Caco-2 (cell line): Measurements from ENCODE around the gene ADGRG3. TPM values are rescaled to one million over a fixed set of nuclear protein-coding genes. Genes with fewer than 3 reads are reported as not detected.

ENCODE experiments used
- BruUV-seq: library from RNA; stranded (reverse); fragments of 400-500 nt; replicated peaks from 2 replicates; lab custom pipeline; 2021; lab: Mats Ljungman, UMichigan
- CTCF ChIA-PET: fragments of 300-600 bp; sonication (Branson Sonifier 250); formaldehyde crosslinking; loops from one replicate; lab custom pipeline; 2022; ENCODE audit warnings: antibody characterized with exemption; lab: Charles Lee
- POLR2A ChIA-PET: fragments of 300-600 bp; sonication (Branson Sonifier 250); formaldehyde crosslinking; loops from one replicate; lab custom pipeline; 2022; ENCODE audit warnings: antibody characterized with exemption; lab: Charles Lee
- DNase-seq, 2 experiments: peaks; one replicate each; pipeline versions ENCODE4 v3.0.0 to v3.0.0-alpha.2; 2020 to 2022
- H3K27me3 ChIP-seq: replicated peaks from 2 replicates; pipeline ENCODE4 v1.6.0; 2011; ENCODE audit warnings: low read length; ENCODE audit not compliant: control insufficient read depth, insufficient read depth
- H3K36me3 ChIP-seq: 2 replicates; pipeline ENCODE4 v1.5.1; 2011; ENCODE audit warnings: low read length; ENCODE audit not compliant: control insufficient read depth, insufficient read depth
- H3K4me1 ChIP-seq: fragments of 250-450 bp; sonication (Bioruptor Pico); 2 replicates; pipeline ENCODE4 v1.5.1; 2020; ENCODE audit warnings: mild to moderate bottlenecking
- H3K4me3 ChIP-seq: 2 replicates; pipeline ENCODE4 v1.5.1; 2011; ENCODE audit warnings: low read depth, mild to moderate bottlenecking, control low read depth, low read length
- H3K9me3 ChIP-seq: fragments of 250-450 bp; sonication (Bioruptor Pico); 2 replicates; pipeline ENCODE4 v1.5.1; 2020; ENCODE audit warnings: mild to moderate bottlenecking, moderate library complexity
- H3K27ac Mint-ChIP-seq: one replicate; pipeline ENCODE4 v1.8.0; 2022; ENCODE audit warnings: mixed read lengths; ENCODE audit not compliant: unreplicated experiment
- H3K27me3 Mint-ChIP-seq: one replicate; pipeline ENCODE4 v1.8.0; 2022; ENCODE audit warnings: mixed read lengths; ENCODE audit not compliant: insufficient read depth, unreplicated experiment
- H3K36me3 Mint-ChIP-seq: one replicate; pipeline ENCODE4 v1.8.0; 2022; ENCODE audit warnings: mild to moderate bottlenecking, mixed read lengths; ENCODE audit not compliant: insufficient read depth, unreplicated experiment
- H3K4me1 Mint-ChIP-seq: one replicate; pipeline ENCODE4 v1.8.0; 2022; ENCODE audit warnings: low read depth, mixed read lengths; ENCODE audit not compliant: unreplicated experiment
- H3K4me3 Mint-ChIP-seq: one replicate; pipeline ENCODE4 v1.8.0; 2022; ENCODE audit warnings: mild to moderate bottlenecking, moderate library complexity, mixed read lengths; ENCODE audit not compliant: unreplicated experiment
- H3K9me3 Mint-ChIP-seq: one replicate; pipeline ENCODE4 v1.8.0; 2022; ENCODE audit warnings: mixed read lengths; ENCODE audit not compliant: unreplicated experiment
- intact Hi-C: fragments of 100-400 bp; cut with micrococcal nuclease; formaldehyde crosslinking; loops from one replicate; pipeline ENCODE4 v1.10.0; 2022; ENCODE audit not compliant: unreplicated experiment
- total RNA-seq: library from RNA; stranded (reverse); gene quantifications from 2 replicates; pipeline ENCODE4 v1.2.3, GENCODE V29; 2022
- TF ChIP-seq, protein P1 (sequence below), 2 experiments: fragments of 200-600 bp in 1 of 2; IDR thresholded peaks; 1 replicate in 1 of 2; 2 replicates in 1 of 2; pipeline versions ENCODE4 v1.5.1 to v1.8.0; 2011 to 2022; ENCODE audit warnings: antibody characterized with exemption in 1 of 2, control low read depth in 1 of 2, inconsistent platforms in 1 of 2, low read depth in 1 of 2, low read length in 1 of 2, mild to moderate bottlenecking in 1 of 2, moderate library complexity in 1 of 2; ENCODE audit not compliant: insufficient read depth in 1 of 2, severe bottlenecking in 1 of 2, unreplicated experiment in 1 of 2

ADGRG3 gene
- total RNA-seq, 1 experiment from 2014 or later = 0.25 TPM

GRCh38 chr16:57665541-57665940, 2.6 kb upstream of the ADGRG3 start:
- Mint-ChIP-seq H3K27me3 (no peaks in the 10 kb centered on the region), H3K36me3 (peaks cover 18% of the 10 kb centered on the region), H3K4me1 (no peaks in the 10 kb centered on the region), H3K9me3 (no peaks in the 10 kb centered on the region), H3K4me3 (no peak overlapping the region), H3K27ac (no peak overlapping the region)
- BruUV-seq = no TSS peak
- POLR2A ChIA-PET = no interaction called here
- CTCF ChIA-PET = no interaction called here
- Histone ChIP-seq H3K27me3 (no peaks in the 10 kb centered on the region), H3K4me1 (peaks cover 7% of the 10 kb centered on the region), H3K4me3 (no peak overlapping the region), H3K36me3 (peaks cover 9% of the 10 kb centered on the region), H3K9me3 (no peaks in the 10 kb centered on the region)
- intact Hi-C loops = loop anchor here (5.0 kb wide), 2 partner anchors 37 to 72 kb away; partner anchors contain the start of gene KATNB1
- TF ChIP-seq, protein P1, sequence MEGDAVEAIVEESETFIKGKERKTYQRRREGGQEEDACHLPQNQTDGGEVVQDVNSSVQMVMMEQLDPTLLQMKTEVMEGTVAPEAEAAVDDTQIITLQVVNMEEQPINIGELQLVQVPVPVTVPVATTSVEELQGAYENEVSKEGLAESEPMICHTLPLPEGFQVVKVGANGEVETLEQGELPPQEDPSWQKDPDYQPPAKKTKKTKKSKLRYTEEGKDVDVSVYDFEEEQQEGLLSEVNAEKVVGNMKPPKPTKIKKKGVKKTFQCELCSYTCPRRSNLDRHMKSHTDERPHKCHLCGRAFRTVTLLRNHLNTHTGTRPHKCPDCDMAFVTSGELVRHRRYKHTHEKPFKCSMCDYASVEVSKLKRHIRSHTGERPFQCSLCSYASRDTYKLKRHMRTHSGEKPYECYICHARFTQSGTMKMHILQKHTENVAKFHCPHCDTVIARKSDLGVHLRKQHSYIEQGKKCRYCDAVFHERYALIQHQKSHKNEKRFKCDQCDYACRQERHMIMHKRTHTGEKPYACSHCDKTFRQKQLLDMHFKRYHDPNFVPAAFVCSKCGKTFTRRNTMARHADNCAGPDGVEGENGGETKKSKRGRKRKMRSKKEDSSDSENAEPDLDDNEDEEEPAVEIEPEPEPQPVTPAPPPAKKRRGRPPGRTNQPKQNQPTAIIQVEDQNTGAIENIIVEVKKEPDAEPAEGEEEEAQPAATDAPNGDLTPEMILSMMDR (IDR thresholded peaks at IDR 0.05; ENCODE audit: insufficient read depth in 1 of 2, low read depth in 1 of 2, low read length in 1 of 2, severe bottlenecking in 1 of 2, unreplicated experiment in 1 of 2) = no peak
- no peak for DNase-seq

- peaks cover 7% of the 10 kb centered on the region for H3K4me1 ChIP-seq
- no peaks in the 10 kb centered on the region for H3K9me3 Mint-ChIP-seq
Observed at GRCh38 chr16:57666353-57667047, 1.6 kb upstream of the ADGRG3 start.

DNA sequence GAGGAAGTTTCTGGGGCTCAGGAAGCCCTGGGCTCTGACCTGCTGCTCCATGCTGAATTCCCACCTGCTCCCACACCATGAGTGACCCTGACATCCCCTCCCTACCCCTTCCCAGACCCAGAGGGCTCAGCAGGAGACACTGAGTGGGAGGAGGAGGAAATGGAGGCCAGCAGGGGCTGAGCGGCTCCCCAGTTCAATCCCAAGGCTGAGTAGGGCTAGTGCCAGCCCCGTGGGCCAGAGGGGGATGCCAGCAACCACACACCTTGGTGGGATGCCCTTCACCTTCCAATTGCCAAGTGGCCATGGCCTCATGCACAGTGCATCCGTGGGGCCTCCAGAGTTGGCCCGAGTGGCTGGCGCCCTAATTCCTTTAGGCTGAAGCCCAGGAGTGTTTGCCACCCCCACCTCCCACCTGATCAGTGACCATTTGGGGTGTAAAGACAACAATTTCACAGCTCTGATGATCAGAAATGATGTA, 1.0 kb upstream of the ADGRG3 start:
- Mint-ChIP-seq H3K36me3 (peaks cover 16% of the 10 kb centered on the region), H3K4me3 (no peak overlapping the region), H3K9me3 (no peaks in the 10 kb centered on the region), H3K27me3 (no peaks in the 10 kb centered on the region), H3K27ac (no peak overlapping the region), H3K4me1 (no peaks in the 10 kb centered on the region)
- ChIA-PET CTCF (interaction anchor here (0.7 to 1.1 kb wide), 4 partner anchors 13 to 57 kb away, joined by 3 read pairs; no protein-coding TSS in a partner anchor), POLR2A (no interaction called here)
- Histone ChIP-seq H3K9me3 (no peaks in the 10 kb centered on the region), H3K4me3 (no peak overlapping the region), H3K36me3 (peaks cover 4% of the 10 kb centered on the region; the same call in 1 of the 2 replicates), H3K27me3 (no peaks in the 10 kb centered on the region), H3K4me1 (peaks cover 9% of the 10 kb centered on the region)
- DNase-seq = no peak
- intact Hi-C loops = loop anchor here (5.0 kb wide), 2 partner anchors 35 to 70 kb away; partner anchors contain the start of gene KATNB1
- BruUV-seq = no TSS peak
- TF ChIP-seq, protein P1 (IDR thresholded peaks at IDR 0.05; ENCODE audit: insufficient read depth in 1 of 2, low read depth in 1 of 2, low read length in 1 of 2, severe bottlenecking in 1 of 2, unreplicated experiment in 1 of 2) = no peak

More at GRCh38 chr16:57666353-57667047, 1.6 kb upstream of the ADGRG3 start:
- Mint-ChIP-seq H3K4me1 (no peaks in the 10 kb centered on the region), H3K4me3 (no peak overlapping the region), H3K27me3 (no peaks in the 10 kb centered on the region), H3K36me3 (peaks cover 18% of the 10 kb centered on the region), H3K27ac (no peak overlapping the region)
- Histone ChIP-seq H3K36me3 (peaks cover 6% of the 10 kb centered on the region; the same call in 1 of the 2 replicates), H3K9me3 (no peaks in the 10 kb centered on the region), H3K4me3 (no peak overlapping the region), H3K27me3 (no peaks in the 10 kb centered on the region)
- no TSS peak for BruUV-seq
- DNase-seq = no peak
- TF ChIP-seq, protein P1 (IDR thresholded peaks at IDR 0.05; ENCODE audit: insufficient read depth in 1 of 2, low read depth in 1 of 2, low read length in 1 of 2, severe bottlenecking in 1 of 2, unreplicated experiment in 1 of 2) = no peak
- ChIA-PET POLR2A (no interaction called here), CTCF (interaction anchor here (1.1 kb wide), 1 partner anchor 12 kb away, joined by 3 read pairs; no protein-coding TSS in a partner anchor)
- intact Hi-C loops = loop anchor here (5.0 kb wide), 2 partner anchors 36 to 71 kb away; partner anchors contain the start of gene KATNB1
